AG09319 (cell line): Measurements from ENCODE around the gene PDE4B.

ENCODE experiments used
- DNase-seq: peaks from one replicate; pipeline ENCODE4 v3.0.0-alpha.2; 2010; ENCODE audit warnings: low read depth; ENCODE audit errors: extremely low read depth
- CTCF ChIP-seq: IDR thresholded peaks from 2 replicates; pipeline ENCODE4 v1.5.1; 2011; ENCODE audit warnings: low read depth, mild to moderate bottlenecking, inconsistent platforms, low read length, moderate library complexity

The PDE4B gene

GRCh38 chr1:65880611-65881010 is 87.9 kb downstream of the PDE4B start:
- DNase-seq: no peak
- no peak for TF ChIP-seq CTCF

GRCh38 chr1:65881067-65881594 is 88.4 kb downstream of the PDE4B start:
- no peak for DNase-seq
- no peak for TF ChIP-seq CTCF

GRCh38 chr1:65882076-65882475 is 89.4 kb downstream of the PDE4B start:
- no peak for DNase-seq
- no peak for TF ChIP-seq CTCF

GRCh38 chr1:65889441-65889840 is 96.7 kb downstream of the PDE4B start:
- TF ChIP-seq CTCF: no peak
- DNase-seq: no peak

- no peak for TF ChIP-seq CTCF
- DNase-seq: no peak
Measured at GRCh38 chr1:65890201-65890843, 97.6 kb downstream of the PDE4B start.

- no peak for DNase-seq
- no peak for TF ChIP-seq CTCF
Measured at GRCh38 chr1:65894738-65895605, 102.3 kb downstream of the PDE4B start.

GRCh38 chr1:65896721-65897120 is 104.0 kb downstream of the PDE4B start:
- TF ChIP-seq CTCF: no peak
- DNase-seq: no peak
